Uterus (tissue), 2 donors: ENCODE results near the gene ZNF536.

Experiments
- POLR2A ChIP-seq, 2 donors: fragments of 450-650 bp; IDR thresholded peaks; one replicate each; pipeline ENCODE4 v1.6.1; 2016; ENCODE audit warnings: antibody characterized with exemption in 2 of 2, mild to moderate bottlenecking in 1 of 2, moderate library complexity in 1 of 2
- TF ChIP-seq, protein P1 (sequence below), 4 experiments: fragments of 200-600 bp in 2 of 4; fragments of 450-650 bp in 2 of 4; sonication (generic) in 2 of 4; IDR thresholded peaks; one replicate each; pipeline ENCODE4 v1.5.1; 2016 to 2019; ENCODE audit warnings: antibody characterized with exemption in 4 of 4, mild to moderate bottlenecking in 2 of 4, moderate library complexity in 1 of 4

GRCh38 chr19:30390356-30390988 lies 18.3 kb downstream of the ZNF536 start:
- TF ChIP-seq, protein P1, sequence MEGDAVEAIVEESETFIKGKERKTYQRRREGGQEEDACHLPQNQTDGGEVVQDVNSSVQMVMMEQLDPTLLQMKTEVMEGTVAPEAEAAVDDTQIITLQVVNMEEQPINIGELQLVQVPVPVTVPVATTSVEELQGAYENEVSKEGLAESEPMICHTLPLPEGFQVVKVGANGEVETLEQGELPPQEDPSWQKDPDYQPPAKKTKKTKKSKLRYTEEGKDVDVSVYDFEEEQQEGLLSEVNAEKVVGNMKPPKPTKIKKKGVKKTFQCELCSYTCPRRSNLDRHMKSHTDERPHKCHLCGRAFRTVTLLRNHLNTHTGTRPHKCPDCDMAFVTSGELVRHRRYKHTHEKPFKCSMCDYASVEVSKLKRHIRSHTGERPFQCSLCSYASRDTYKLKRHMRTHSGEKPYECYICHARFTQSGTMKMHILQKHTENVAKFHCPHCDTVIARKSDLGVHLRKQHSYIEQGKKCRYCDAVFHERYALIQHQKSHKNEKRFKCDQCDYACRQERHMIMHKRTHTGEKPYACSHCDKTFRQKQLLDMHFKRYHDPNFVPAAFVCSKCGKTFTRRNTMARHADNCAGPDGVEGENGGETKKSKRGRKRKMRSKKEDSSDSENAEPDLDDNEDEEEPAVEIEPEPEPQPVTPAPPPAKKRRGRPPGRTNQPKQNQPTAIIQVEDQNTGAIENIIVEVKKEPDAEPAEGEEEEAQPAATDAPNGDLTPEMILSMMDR (IDR thresholded peaks at IDR 0.05) = no peak
- no peak for TF ChIP-seq POLR2A (IDR thresholded peaks at IDR 0.05)
